Panc1 (cell line): ENCODE results near the gene QSOX1. TPM values are rescaled to one million over a fixed set of nuclear protein-coding genes. Genes with fewer than 3 reads are reported as not detected.

Experiments used
- ATAC-seq: fragments of 200-7000 bp; cut with Tn5 transposase; 2 replicates; pipeline ENCODE4 v1.9.1; 2020; ENCODE audit warnings: mild to moderate bottlenecking, moderate library complexity
- BruUV-seq: library from RNA; stranded (reverse); fragments of 400-500 nt; replicated peaks from 2 replicates; lab custom pipeline; 2021; lab: Mats Ljungman, UMichigan
- CTCF ChIA-PET: fragments of 300-600 bp; sonication (Branson Sonifier 250); formaldehyde crosslinking; loops from one replicate; lab custom pipeline; 2022; ENCODE audit warnings: antibody characterized with exemption; lab: Charles Lee
- POLR2A ChIA-PET: fragments of 300-600 bp; sonication (Branson Sonifier 250); formaldehyde crosslinking; loops from one replicate; lab custom pipeline; 2022; ENCODE audit warnings: antibody characterized with exemption; lab: Charles Lee
- DNase-seq: peaks from one replicate; pipeline ENCODE4 v3.0.0-alpha.2; 2010; ENCODE audit warnings: low read depth, low spot score
- H3K27ac ChIP-seq: 2 replicates; pipeline ENCODE4 v1.5.1; 2011; ENCODE audit warnings: mild to moderate bottlenecking, low read length, inconsistent platforms
- H3K27me3 ChIP-seq: fragments of 200-500 bp; sonication (Bioruptor generic); 2 replicates; pipeline ENCODE4 v1.6.0; 2014; ENCODE audit warnings: low read length, inconsistent platforms; ENCODE audit not compliant: control insufficient read depth, insufficient read depth
- H3K36me3 ChIP-seq: fragments of 200-500 bp; sonication (Bioruptor generic); 2 replicates; pipeline ENCODE4 v1.5.1; 2014; ENCODE audit warnings: inconsistent platforms, mild to moderate bottlenecking, low read length, moderate library complexity; ENCODE audit not compliant: control insufficient read depth, insufficient read depth
- H3K4me1 ChIP-seq: 2 replicates; pipeline ENCODE4 v1.5.1; 2011; ENCODE audit warnings: inconsistent platforms, mild to moderate bottlenecking, low read length, moderate library complexity; ENCODE audit not compliant: control insufficient read depth, insufficient read depth
- H3K4me3 ChIP-seq, 2 experiments: 2 replicates each; pipeline ENCODE4 v1.5.1; 2011 to 2012; ENCODE audit warnings: low read depth in 2 of 2, low read length in 2 of 2, mild to moderate bottlenecking in 2 of 2, inconsistent platforms in 1 of 2, moderate library complexity in 1 of 2
- H3K9me3 ChIP-seq: fragments of 200-500 bp; sonication (Bioruptor generic); 2 replicates; pipeline ENCODE4 v1.5.1; 2014; ENCODE audit warnings: low read depth, mild to moderate bottlenecking, inconsistent platforms, low read length, moderate library complexity; ENCODE audit not compliant: control insufficient read depth, insufficient read depth
- POLR2AphosphoS5 ChIP-seq: IDR thresholded peaks from 2 replicates; pipeline ENCODE4 v1.6.1; 2012; ENCODE audit warnings: mild to moderate bottlenecking, low read depth, low read length, moderate library complexity
- REST ChIP-seq, 2 experiments: IDR thresholded peaks; 2 replicates each; pipeline ENCODE4 v1.6.1; 2011 to 2012; ENCODE audit warnings: low read depth in 2 of 2, control low read depth in 1 of 2, low read length in 1 of 2, mild to moderate bottlenecking in 1 of 2, moderate library complexity in 1 of 2; ENCODE audit not compliant: insufficient read depth in 1 of 2
- SIN3A ChIP-seq: IDR thresholded peaks from 2 replicates; pipeline ENCODE4 v1.6.1; 2012; ENCODE audit warnings: low read depth, mild to moderate bottlenecking, low read length, moderate library complexity, borderline replicate concordance; ENCODE audit not compliant: insufficient read depth
- TCF7L2 ChIP-seq: IDR thresholded peaks from 2 replicates; pipeline ENCODE4 v1.6.1; 2011; ENCODE audit warnings: mild to moderate bottlenecking, low read depth, low read length, inconsistent platforms
- in situ Hi-C: cut with HindIII; loops from 2 replicates; pipeline ENCODE4 v1.10.0; 2016; ENCODE audit warnings: low sequenced_read_pairs, low pct_unique_long_range_greater_than_20kb
- intact Hi-C: fragments of 100-400 bp; cut with micrococcal nuclease; formaldehyde crosslinking; loops from one replicate; pipeline ENCODE4 v1.10.0; 2022; ENCODE audit not compliant: unreplicated experiment
- total RNA-seq: library from RNA; stranded (reverse); gene quantifications from one replicate; pipeline ENCODE4 v1.2.1, GENCODE V29; 2021; ENCODE audit not compliant: unreplicated experiment
- TF ChIP-seq, protein P1 (sequence below): fragments of 450-650 bp; IDR thresholded peaks from 2 replicates; pipeline ENCODE4 v1.5.1; 2017; ENCODE audit warnings: mild to moderate bottlenecking

Gene QSOX1
- total RNA-seq, 1 experiment from 2014 or later = 152 TPM

- H3K27me3 ChIP-seq = no peaks in the 10 kb centered on the region
- CTCF ChIA-PET = no interaction called here
- no peaks in the 10 kb centered on the region for H3K36me3 ChIP-seq
- no TSS peak for BruUV-seq
- no peak overlapping the region for H3K4me3 ChIP-seq
- no peaks in the 10 kb centered on the region for H3K4me1 ChIP-seq
- DNase-seq (no peak), ATAC-seq (no peak)
- POLR2A ChIA-PET = no interaction called here
- in situ Hi-C loops (no loop called here), intact Hi-C loops (no loop called here)
- TF ChIP-seq TCF7L2 = no peak
- no peak for TF ChIP-seq POLR2AphosphoS5
- no peak for TF ChIP-seq SIN3A
- TF ChIP-seq REST (IDR thresholded peaks at IDR 0.05; ENCODE audit: insufficient read depth in 1 of 2, low read depth in 2 of 2, low read length in 1 of 2) = no peak
- TF ChIP-seq, protein P1, sequence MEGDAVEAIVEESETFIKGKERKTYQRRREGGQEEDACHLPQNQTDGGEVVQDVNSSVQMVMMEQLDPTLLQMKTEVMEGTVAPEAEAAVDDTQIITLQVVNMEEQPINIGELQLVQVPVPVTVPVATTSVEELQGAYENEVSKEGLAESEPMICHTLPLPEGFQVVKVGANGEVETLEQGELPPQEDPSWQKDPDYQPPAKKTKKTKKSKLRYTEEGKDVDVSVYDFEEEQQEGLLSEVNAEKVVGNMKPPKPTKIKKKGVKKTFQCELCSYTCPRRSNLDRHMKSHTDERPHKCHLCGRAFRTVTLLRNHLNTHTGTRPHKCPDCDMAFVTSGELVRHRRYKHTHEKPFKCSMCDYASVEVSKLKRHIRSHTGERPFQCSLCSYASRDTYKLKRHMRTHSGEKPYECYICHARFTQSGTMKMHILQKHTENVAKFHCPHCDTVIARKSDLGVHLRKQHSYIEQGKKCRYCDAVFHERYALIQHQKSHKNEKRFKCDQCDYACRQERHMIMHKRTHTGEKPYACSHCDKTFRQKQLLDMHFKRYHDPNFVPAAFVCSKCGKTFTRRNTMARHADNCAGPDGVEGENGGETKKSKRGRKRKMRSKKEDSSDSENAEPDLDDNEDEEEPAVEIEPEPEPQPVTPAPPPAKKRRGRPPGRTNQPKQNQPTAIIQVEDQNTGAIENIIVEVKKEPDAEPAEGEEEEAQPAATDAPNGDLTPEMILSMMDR = no peak
- H3K27ac ChIP-seq = no peak overlapping the region
- no peaks in the 10 kb centered on the region for H3K9me3 ChIP-seq
These were observed 93.5 kb downstream of the QSOX1 start for GRCh38 chr1:180248176-180248575.

GRCh38 chr1:180248731-180249681 lies 94.3 kb downstream of the QSOX1 start:
- Histone ChIP-seq H3K36me3 (no peaks in the 10 kb centered on the region), H3K27ac (no peak overlapping the region), H3K4me3 (no peak overlapping the region), H3K4me1 (no peaks in the 10 kb centered on the region), H3K9me3 (no peaks in the 10 kb centered on the region), H3K27me3 (no peaks in the 10 kb centered on the region)
- DNase-seq (no peak), ATAC-seq (no peak)
- ChIA-PET CTCF (interaction anchor here (0.6 kb wide), 1 partner anchor 444 kb away, joined by 3 read pairs; no protein-coding TSS in a partner anchor), POLR2A (no interaction called here)
- intact Hi-C loops = no loop called here
- BruUV-seq = no TSS peak
- in situ Hi-C loops = no loop called here
- TF ChIP-seq TCF7L2 = no peak
